GM12878 (cell line): ENCODE data around the gene STIL.
"Not testable (repeated sequence)": the region's sequence is repeated elsewhere in the genome, so short reads cannot be mapped to it uniquely, and the experiment has no call there.

Experiments
- CTCF ChIP-seq, 3 experiments: IDR thresholded peaks in 2 of 3; conservative IDR thresholded peaks in 1 of 3; 2 replicates each; pipeline ENCODE4 v1.5.1; 2011; ENCODE audit warnings: low read depth in 3 of 3, low read length in 3 of 3, mild to moderate bottlenecking in 3 of 3, control low read depth in 2 of 3, moderate library complexity in 2 of 3, inconsistent platforms in 1 of 3, mixed read lengths in 1 of 3; ENCODE audit not compliant: control insufficient read depth in 2 of 3, insufficient read depth in 1 of 3; ENCODE audit errors: extremely low read depth in 1 of 3
- LARP7 ChIP-seq: fragments of 450-650 bp; IDR thresholded peaks from 2 replicates; pipeline ENCODE4 v1.6.1; 2017; ENCODE audit warnings: mild to moderate bottlenecking
- POLR2AphosphoS5 ChIP-seq: IDR thresholded peaks from 2 replicates; pipeline ENCODE4 v1.6.1; 2011; ENCODE audit warnings: mild to moderate bottlenecking, low read length, inconsistent platforms
- SIX5 ChIP-seq: IDR thresholded peaks from 2 replicates; pipeline ENCODE4 v1.6.1; 2011; ENCODE audit warnings: mild to moderate bottlenecking, low read depth, low read length, moderate library complexity; ENCODE audit not compliant: severe bottlenecking

- not testable (repeated sequence) for TF ChIP-seq LARP7; CTCF (IDR thresholded peaks at IDR 0.05 in 2 of 3, conservative IDR thresholded peaks at IDR 0.05 in 1 of 3; ENCODE audit: control insufficient read depth in 2 of 3, extremely low read depth in 1 of 3, insufficient read depth in 1 of 3, low read depth in 3 of 3, low read length in 3 of 3); POLR2AphosphoS5; SIX5
Observed at GRCh38 chr1:47288116-47288515, 25.8 kb downstream of the STIL start.
